BJ (cell line): Measurements from ENCODE around the gene OTULIN. TPM values are rescaled to one million over a fixed set of nuclear protein-coding genes. Genes with fewer than 3 reads are reported as not detected.

ENCODE experiments used
- CTCF ChIA-PET: fragments of 350-600 bp; formaldehyde crosslinking; extraction: SDS; loops from one replicate; lab custom pipeline; 2021; ENCODE audit warnings: antibody characterized with exemption, inconsistent platforms; lab: Yijun Ruan, JAX
- POLR2A ChIA-PET: fragments of 300-600 bp; sonication (Branson Sonifier 250); formaldehyde crosslinking; extraction: SDS; loops from one replicate; lab custom pipeline; 2021; ENCODE audit warnings: antibody characterized with exemption; lab: Charles Lee
- DNase-seq: peaks from one replicate; pipeline ENCODE4 v3.0.0-alpha.2; 2011; ENCODE audit warnings: low read depth
- H3K27me3 ChIP-seq: 2 replicates; pipeline ENCODE4 v1.6.0; 2011; ENCODE audit warnings: low read length; ENCODE audit not compliant: control insufficient read depth, insufficient read depth
- H3K36me3 ChIP-seq: 2 replicates; pipeline ENCODE4 v1.5.1; 2011; ENCODE audit warnings: low read length; ENCODE audit not compliant: control insufficient read depth, insufficient read depth
- H3K4me3 ChIP-seq: 2 replicates; pipeline ENCODE4 v1.5.1; 2011; ENCODE audit warnings: low read depth, mild to moderate bottlenecking, control low read depth, low read length
- CTCF ChIP-seq: IDR thresholded peaks from 2 replicates; pipeline ENCODE4 v1.5.1; 2011; ENCODE audit warnings: low read depth, mild to moderate bottlenecking, control low read depth, inconsistent platforms, low read length, moderate library complexity; ENCODE audit not compliant: insufficient read depth
- polyA plus RNA-seq: library from polyadenylated mRNA; depleted of rRNA; stranded (reverse); fragments of >200 nt; gene quantifications from 2 replicates; pipeline ENCODE4 v1.2.3, GENCODE V29; 2011

The OTULIN gene
- polyA plus RNA-seq, 1 experiment: 10.1 TPM

DNA sequence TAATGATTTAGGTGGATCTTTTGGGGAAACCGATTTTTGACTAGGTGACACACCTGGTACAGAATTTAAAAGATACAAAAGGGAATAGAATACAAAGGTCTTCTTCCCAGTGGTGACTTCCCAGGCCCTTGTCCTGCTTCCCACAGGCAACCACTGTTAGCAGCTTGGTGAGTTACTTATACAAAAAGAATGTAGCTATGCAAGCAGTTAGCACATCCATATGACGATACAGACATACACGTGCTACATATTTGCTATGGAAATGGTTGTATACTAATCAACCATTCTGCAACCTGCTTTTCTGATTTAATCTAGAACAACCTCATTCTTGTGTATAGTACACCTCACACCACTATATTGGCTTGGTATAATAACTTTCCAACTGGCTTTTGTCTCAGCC, 51.0 kb downstream of the OTULIN start:
- Histone ChIP-seq H3K27me3 (no peaks in the 10 kb centered on the region), H3K4me3 (no peak overlapping the region), H3K36me3 (peaks cover 26% of the 10 kb centered on the region)
- no peak for TF ChIP-seq CTCF
- ChIA-PET POLR2A (interaction anchor here (0.5 kb wide), 1 partner anchor 289 kb away, joined by 12 read pairs; no protein-coding TSS in a partner anchor), CTCF (no interaction called here)
- no peak for DNase-seq

- H3K4me3 ChIP-seq: no peak overlapping the region
- H3K36me3 ChIP-seq: peaks cover 14% of the 10 kb centered on the region
- CTCF ChIA-PET: interaction anchor here (0.7 to 1.1 kb wide), 3 partner anchors 10 to 31 kb away, joined by 3 read pairs; no protein-coding TSS in a partner anchor
- POLR2A ChIA-PET: no interaction called here
- no peaks in the 10 kb centered on the region for H3K27me3 ChIP-seq
- TF ChIP-seq CTCF: no peak
- no peak for DNase-seq
Observed at GRCh38 chr5:14716755-14717752, 52.5 kb downstream of the OTULIN start.

DNA sequence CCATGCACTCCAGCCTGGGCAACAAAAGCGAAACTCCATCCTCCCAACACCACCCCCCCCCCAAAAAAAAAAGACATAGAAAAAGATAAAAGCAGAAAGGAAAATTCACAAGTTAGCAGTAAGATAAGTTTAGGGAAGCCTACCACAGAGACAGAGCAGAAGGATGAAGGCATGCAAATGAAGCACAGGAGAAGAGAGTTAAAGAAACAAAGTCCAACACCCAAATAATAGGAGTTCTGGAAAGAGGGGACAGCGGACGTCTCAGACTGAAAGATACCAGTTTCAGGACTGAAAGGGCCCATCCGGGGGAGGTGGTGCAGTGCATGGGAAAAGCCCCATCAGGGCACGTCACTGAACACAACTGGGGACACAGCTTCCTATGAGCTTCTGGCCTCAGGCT, 54.3 kb downstream of the OTULIN start:
- POLR2A ChIA-PET: no interaction called here

GRCh38 chr5:14720236-14720923, 55.9 kb downstream of the OTULIN start:
- TF ChIP-seq CTCF: no peak
- peaks cover 2% of the 10 kb centered on the region; the same call in 1 of the 2 replicates for H3K36me3 ChIP-seq
- no peak for DNase-seq
- POLR2A ChIA-PET: interaction anchor here (0.7 kb wide), 1 partner anchor 11 kb away, joined by 4 read pairs; no protein-coding TSS in a partner anchor
- no peaks in the 10 kb centered on the region for H3K27me3 ChIP-seq
- CTCF ChIA-PET: interaction anchor here (0.6 to 2.3 kb wide), 7 partner anchors 10 to 283 kb away, joined by 3 to 11 read pairs (median 4); no protein-coding TSS in a partner anchor
- no peak overlapping the region for H3K4me3 ChIP-seq

More for the DNA sequence above, 54.3 kb downstream of the OTULIN start:
- TF ChIP-seq CTCF: no peak
- DNase-seq: no peak
- H3K27me3 ChIP-seq: no peaks in the 10 kb centered on the region
- CTCF ChIA-PET: no interaction called here
- peaks cover 10% of the 10 kb centered on the region for H3K36me3 ChIP-seq
- H3K4me3 ChIP-seq: no peak overlapping the region
